Stimulated activated CD4-positive, alpha-beta T cell treated with anti-CD3 and anti-CD28 coated beads, TNF-alpha, amount 100 ng/mL, for 48 hours (primary cell): ENCODE data around the gene NEK2.
"Not testable (repeated sequence)": the region's sequence is repeated elsewhere in the genome, so short reads cannot be mapped to it uniquely, and the experiment has no call there.

ENCODE experiments used
- DNase-seq, 3 donors: peaks; one replicate each; pipeline ENCODE4 v3.0.0-alpha.2; 2020; ENCODE audit warnings: low read depth in 3 of 3

Gene NEK2

DNA sequence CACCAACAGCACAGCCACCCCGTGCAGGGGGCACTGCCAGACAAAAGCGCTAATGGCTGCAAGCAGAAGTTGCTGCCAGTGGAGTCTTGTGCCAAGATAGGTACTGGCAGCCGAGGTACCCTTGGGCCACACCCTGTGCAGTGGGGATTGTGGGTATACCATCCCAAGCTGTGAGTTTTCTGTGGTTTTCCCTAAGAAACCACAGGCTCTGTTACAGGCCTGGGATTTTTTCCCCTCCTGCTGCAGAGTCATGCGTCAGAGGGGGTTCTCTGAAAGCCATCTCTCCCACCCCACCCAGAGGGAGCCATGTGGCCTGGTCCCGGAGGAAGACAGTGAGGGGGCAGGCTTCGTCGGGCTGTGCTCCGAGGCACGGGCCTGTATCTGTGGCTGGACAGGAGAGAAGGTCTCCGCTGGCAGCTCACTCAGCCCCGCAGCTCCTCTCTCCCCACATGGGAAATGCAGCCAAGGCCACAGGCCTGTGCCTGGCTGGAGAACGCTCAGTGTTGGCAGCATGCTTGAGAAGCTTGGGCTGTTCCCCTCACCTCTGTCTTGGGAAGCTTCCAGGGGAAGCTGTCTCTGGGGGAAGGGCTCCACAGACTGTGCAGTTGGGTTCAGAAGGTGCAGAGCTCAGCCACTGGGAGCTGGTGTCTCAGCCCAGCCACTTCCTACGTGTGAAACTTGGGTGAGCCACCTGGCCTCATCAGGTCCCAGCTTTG is 42.5 kb downstream of the NEK2 start:
- DNase-seq, result no peak

DNA sequence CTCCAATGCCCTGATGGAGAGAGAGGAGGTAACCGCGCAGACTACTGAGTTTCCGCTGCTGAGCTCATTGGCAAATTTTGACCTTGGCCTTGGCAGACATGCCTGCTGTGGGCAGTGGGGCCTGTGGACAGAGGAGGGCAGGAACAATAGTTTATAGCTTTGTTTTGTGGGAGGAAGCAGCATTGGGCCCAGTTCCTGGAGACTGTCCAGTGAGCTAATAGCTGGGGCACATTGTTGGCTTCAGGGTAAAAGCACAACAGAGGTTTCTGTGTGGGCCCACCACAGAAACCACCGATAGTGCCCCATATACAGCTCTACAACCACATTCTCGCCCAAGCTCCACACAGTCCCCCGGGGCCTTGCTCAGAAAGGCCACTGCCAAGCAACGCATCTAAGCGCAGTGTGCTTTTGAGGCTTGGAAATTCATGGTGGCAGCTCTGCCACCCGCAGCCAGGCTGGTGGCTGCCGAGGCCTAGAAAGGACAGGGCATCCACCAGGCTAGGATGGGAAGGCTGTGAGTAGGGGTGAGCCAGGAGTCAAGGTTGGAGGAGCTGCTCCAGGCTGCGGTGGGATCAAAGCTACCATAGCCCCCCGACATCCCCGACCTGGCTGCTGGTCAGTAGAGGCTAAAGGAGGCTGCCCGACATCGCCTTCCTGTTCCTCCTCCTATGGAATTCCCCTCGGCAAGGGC is 43.2 kb downstream of the NEK2 start:
- no peak for DNase-seq

- no peak for DNase-seq
Observed at GRCh38 chr1:211631168-211631567, 44.3 kb downstream of the NEK2 start.

DNA sequence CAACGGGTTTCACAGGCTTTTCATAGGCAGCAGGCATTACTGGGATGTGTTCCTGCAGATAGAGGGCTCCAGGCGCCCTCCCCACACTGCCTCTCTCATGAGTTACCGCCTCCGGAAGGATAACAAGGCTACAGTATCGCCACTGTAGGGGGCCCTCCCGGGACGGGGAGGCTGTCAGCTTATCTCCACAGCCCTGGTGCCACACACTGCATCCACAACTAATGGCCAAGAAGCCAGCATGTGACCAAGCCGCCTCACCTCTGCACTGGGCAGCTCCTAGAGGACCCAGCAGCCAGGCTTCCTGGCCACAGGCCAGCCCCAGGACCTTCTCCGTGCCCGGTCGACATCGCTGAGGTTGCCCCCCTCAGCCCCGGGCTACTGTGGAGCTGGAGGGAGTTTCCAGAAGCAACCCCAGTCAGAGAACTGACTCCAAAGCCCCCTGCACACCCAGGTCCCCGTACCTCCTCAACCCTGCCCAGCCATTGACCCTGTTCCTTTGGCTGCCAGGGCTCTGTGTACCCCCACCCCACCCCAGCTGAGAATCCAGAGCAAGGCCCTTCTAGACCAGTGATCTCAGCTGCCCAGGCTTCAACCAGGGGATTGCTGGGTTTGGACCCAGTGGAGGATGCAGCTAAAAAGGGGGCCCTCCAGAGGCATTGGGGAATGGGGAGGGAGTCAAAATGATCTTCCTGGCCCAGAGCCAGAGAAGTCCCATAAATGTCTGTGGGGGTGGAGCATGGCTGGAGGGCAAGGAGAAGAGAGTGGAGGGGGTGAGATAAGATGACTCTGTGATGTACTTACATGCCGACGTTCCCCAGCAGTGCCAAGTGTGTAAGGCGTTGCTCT is 45.0 kb downstream of the NEK2 start:
- no peak for DNase-seq

GRCh38 chr1:211628417-211628816 is 47.0 kb downstream of the NEK2 start:
- DNase-seq, result no peak

GRCh38 chr1:211627259-211627658 is 48.2 kb downstream of the NEK2 start:
- no peak for DNase-seq

- not testable (repeated sequence) for DNase-seq
Observed at GRCh38 chr1:211625866-211626265, 49.6 kb downstream of the NEK2 start.

DNA sequence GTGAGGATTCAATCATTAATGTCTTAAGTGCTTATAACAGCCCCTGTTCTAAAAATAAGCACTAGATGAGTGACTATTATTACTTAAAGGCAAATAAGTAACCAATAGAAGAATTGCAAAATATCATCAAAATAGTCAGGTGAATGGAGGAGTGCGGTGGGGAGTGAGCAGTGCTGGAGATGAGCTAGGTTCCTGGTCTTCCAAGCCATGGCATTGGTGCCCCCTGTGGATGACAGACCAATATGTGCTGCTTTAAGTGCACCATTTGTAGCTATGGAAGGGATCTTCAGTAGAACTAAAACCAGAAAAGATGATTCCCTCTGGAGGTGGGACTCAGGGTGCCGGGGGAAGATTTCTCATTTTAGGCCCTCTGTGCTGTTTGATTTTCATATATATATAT is 50.4 kb downstream of the NEK2 start:
- DNase-seq, result no peak

GRCh38 chr1:211623515-211623914 is 51.9 kb downstream of the NEK2 start:
- no peak for DNase-seq

- no peak for DNase-seq
Observed at GRCh38 chr1:211621447-211622198, 53.8 kb downstream of the NEK2 start.

DNA sequence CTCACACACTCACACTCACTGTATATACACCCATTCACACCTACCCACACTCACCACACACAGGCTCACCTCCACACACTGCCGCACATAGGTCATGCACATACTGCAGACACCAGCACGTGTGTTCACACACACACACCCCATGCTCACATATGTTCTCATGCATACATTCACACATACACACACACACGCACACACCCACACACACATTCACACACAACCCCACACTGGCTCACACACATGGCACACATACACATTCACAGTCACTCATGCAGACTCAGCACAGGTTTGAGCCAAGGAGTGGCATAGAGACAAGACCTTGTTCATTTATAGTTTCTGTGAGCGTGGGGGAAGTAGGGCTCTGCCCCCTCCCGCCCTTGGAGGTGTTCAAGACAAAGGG is 55.3 kb downstream of the NEK2 start:
- no peak for DNase-seq

GRCh38 chr1:211619033-211619996 is 56.1 kb downstream of the NEK2 start:
- DNase-seq, result no peak

GRCh38 chr1:211616965-211617297 is 58.5 kb downstream of the NEK2 start:
- DNase-seq, result no peak

- DNase-seq, result no peak
Observed at GRCh38 chr1:211616231-211616964, 59.0 kb downstream of the NEK2 start.

GRCh38 chr1:211614615-211615014 is 60.8 kb downstream of the NEK2 start:
- no peak for DNase-seq

GRCh38 chr1:211613951-211614350 is 61.5 kb downstream of the NEK2 start:
- no peak for DNase-seq

DNA sequence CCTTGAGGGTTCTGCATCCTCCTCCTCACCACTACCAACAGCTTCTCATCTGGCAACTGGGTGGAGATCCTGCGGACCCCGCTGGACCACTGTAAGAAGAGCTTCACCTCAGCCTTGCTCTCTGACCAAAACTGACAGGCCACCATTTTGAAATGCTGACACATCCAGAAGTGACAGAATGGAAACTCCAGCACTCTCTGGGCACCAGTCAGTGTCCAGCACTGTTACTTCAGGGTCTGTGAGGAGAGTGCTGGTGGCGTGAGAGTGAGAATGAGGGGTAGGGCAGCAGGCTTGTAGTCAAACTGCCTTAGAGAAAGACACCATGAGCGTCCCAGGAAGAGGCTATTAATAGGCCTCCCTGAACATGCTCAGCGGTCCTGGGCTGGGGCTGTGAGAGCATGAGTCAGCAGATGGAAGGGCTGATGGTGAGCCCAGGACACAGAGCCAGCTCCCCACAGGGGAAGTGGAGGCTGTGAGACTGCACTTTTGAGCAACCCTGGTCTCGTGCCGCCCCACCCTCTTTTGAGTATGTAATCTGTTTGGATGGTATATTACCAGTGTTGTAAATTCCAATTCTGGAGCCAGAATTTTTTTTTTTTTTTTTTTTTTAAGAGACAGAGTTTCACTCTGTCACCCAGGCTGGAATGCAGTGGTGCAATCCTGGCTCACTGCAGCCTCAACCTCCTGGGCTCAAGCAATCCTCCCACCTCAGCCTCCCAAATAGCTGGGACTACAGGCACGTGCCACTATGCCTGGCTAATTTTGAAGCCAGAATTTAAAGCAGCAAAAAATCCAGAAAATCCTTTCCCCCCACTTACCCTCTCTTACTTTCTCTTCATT is 62.1 kb downstream of the NEK2 start:
- DNase-seq, result no peak

DNA sequence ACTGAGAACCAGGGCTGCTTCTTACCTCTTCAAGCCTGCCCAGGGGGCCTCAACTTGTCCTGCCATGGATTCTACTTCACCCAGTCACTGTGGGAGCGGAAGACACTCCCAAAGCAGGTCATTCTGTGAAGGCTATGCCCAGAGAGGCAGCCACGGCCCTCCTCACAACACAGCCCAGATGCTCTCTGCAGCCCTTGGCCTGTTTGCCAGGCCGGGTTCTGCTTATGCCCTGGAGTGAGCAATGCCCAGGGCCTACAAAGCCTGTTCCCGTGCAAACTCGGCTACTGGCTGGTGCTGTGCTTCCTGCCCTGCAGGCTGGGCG is 62.7 kb downstream of the NEK2 start:
- DNase-seq, result no peak
